GM10266 (cell line): Measurements from ENCODE around the gene MRPL43.

Experiments used
- DNase-seq: peaks from one replicate; pipeline ENCODE4 v3.0.0; 2012; ENCODE audit errors: extremely low spot score
- TF ChIP-seq, protein P1 (sequence below): IDR thresholded peaks from 2 replicates; pipeline ENCODE4 v1.5.1; 2012; ENCODE audit warnings: mild to moderate bottlenecking, low read depth; ENCODE audit not compliant: control insufficient read depth, insufficient read depth; ENCODE audit errors: missing control alignments

MRPL43 gene

GRCh38 chr10:100945754-100946153 lies 41.5 kb downstream of the MRPL43 start:
- no peak for DNase-seq
- TF ChIP-seq, protein P1, sequence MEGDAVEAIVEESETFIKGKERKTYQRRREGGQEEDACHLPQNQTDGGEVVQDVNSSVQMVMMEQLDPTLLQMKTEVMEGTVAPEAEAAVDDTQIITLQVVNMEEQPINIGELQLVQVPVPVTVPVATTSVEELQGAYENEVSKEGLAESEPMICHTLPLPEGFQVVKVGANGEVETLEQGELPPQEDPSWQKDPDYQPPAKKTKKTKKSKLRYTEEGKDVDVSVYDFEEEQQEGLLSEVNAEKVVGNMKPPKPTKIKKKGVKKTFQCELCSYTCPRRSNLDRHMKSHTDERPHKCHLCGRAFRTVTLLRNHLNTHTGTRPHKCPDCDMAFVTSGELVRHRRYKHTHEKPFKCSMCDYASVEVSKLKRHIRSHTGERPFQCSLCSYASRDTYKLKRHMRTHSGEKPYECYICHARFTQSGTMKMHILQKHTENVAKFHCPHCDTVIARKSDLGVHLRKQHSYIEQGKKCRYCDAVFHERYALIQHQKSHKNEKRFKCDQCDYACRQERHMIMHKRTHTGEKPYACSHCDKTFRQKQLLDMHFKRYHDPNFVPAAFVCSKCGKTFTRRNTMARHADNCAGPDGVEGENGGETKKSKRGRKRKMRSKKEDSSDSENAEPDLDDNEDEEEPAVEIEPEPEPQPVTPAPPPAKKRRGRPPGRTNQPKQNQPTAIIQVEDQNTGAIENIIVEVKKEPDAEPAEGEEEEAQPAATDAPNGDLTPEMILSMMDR, result no peak

DNA sequence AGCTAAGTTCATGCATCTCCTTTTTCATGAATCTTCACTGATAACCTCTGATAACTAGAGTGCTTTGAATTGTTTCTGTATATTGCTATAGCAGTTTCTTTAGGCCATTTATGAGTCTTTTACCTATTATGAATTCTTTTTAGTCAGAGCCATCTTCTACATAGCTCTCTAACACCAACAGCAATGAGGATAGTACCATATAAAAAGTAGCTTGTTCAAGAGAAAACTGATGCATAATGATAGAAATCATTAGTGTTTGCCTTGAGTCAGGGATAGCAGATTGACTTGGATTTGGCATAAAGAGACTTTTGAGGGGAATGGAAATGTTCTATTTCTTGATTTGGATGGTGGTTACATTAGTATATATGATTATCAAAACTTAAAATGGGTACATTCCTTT lies 43.8 kb downstream of the MRPL43 start:
- TF ChIP-seq, protein P1, result no peak
- no peak for DNase-seq

- TF ChIP-seq, protein P1, result no peak
- DNase-seq, result no peak
These were observed 45.1 kb downstream of the MRPL43 start for GRCh38 chr10:100942229-100942628.

GRCh38 chr10:100939763-100940344 lies 47.4 kb downstream of the MRPL43 start:
- DNase-seq, result no peak
- TF ChIP-seq, protein P1, result no peak
